Measurements from ENCODE around the gene FBXO44.

Gene FBXO44

DNA sequence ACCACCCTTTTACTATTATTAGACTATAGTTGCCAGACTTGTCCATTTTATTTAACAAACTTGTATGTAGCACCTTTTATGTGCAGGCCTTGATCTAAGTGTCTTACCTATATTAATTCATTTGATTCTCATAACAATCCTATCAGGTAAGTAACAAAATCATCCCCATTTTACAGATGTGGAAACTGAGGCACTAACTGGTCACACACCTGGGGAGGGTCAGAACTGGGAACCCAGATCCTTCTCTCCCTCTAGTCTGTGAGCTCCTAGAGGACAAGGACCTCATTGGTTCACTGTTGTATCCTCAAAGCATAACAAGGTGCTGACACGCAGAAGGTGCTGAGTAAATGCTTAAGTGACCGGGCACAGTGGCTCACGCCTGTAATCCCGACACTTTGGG lies 15.3 kb upstream of the FBXO44 start:
- no peak for DNase-seq (ENCODE audit: low read depth, low spot score)

DNA sequence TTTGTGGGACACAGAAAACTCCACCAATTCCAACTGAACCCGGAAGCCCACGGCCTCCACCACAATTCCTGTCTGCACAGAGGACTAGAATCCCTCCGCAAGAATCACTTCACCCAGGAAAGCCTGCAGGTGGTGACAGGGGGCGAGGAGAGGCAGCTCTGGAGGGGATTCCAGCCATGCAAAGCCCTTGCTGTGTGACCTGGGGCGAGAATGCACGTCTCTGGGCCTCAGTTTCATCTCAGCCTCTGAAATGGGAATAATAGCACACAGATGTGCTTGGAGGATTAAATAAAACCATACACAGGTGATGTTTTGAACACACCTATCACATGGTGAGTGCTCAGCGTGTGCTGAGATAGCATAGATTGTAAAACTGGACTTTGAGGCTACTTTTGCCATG lies 14.6 kb upstream of the FBXO44 start:
- DNase-seq (ENCODE audit: low read depth, low spot score), result no peak

DNA sequence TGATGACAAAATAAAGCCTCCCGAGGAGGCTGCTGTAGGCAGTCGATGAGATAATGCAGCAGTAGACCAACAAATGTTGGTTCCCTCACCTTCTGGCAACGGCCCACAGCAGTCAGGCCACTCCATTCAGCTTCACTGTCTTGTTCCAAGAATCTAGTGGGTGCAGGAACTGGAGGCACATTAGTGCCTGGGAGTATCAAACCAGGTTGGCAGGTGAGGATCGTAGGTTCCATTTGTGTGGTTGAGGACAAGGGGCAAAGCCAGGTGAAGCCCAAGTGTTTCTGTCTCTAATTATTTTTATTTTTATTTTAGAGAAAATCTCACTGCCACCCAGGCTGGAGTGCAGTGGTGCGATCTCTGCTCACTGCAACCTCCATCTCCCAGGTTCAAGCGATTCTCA lies 13.7 kb upstream of the FBXO44 start:
- DNase-seq (ENCODE audit: low read depth, low spot score), result no peak

DNA sequence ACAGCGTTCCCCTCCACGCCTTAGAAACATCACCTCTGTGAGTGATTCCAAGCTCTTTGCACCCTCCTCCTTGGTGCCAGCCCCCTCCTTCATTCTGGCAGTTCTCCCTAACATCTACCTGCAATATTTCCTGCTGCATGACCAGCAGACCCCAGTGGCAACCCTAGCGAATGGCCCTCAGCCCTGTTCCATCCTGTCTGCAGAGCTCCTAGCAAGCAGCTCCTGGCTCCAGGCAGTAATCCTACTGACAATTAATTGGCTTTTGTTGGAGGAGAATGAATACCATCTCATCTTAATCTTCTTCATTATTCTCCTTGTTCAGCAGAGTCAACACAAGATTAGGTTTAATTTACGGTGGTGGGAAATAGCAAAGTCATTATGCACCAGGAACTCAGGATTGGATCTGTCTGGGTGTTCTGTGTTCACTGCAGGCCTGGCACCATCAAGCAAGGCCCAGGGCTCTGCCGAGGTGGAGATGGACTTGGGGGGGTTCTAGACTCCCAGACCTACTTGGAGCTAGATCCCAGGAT lies 12.8 kb upstream of the FBXO44 start:
- DNase-seq (ENCODE audit: low read depth, low spot score), result no peak

DNA sequence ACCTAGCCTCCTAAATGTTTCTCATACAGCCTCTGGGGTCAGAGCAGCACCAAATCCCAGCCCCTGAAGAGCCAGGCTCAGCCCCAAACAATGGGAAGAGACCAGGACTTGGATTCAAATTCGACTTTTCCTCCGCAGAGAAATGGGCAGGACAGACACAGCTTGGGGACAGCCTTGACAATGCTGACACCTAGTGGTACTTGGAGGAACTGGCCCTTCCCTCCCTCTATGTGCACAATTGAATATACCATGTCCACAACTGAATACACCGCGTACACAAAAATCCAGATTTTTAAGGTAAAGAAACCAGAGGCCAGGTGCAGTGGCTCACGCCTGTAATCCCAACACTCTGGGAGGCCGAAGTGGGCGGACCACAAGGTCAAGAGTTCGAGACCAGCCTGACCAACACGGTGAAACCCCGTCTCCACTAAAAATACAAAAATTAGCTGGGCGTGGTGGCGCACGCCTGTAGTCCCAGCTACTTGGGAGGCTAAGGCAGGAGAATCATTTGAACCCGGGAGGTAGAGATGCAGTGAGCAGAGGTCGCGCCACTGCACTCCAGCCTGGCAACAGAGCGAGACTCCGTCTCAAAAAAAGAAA lies 12.2 kb upstream of the FBXO44 start:
- DNase-seq (ENCODE audit: low read depth, low spot score), result peak; percentile 34

DNA sequence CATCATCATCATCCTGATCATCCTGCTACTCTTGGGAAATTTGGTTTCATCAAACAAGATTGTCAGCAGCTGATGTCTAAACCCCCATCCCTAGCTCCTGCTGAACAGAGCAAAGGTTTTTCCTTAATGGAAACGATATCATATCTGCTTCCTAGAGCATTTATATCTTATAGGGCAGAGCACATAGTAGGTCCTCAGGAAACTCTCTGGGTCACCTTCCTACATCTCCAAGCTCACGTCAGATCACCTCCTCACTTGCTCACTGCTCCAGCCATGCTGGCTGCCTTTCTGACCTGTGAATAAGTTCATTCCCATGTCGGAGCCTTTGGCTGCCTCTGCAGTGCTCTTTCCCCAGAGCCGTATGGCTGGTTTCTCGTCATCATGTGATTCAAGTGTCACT lies 10.9 kb upstream of the FBXO44 start:
- no peak for DNase-seq (ENCODE audit: low read depth, low spot score)

DNA sequence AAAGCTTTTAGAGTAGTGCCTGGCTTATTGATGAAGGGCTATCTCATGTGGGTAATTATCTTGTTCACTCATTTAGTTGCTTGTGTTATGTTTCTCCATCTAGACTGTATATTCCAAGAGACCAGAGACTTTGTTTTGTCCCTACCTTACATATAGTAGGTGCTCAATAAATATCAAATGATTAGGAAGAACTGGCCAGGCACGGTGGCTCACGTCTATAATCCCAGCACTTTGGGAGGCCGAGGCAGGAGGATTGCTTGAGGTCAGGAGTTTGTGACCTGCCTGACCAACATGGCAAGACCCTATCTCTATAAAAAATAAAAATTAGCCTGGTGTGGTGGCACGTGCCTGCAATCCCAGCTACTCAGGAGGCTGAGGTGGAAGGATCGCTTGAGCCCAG lies 9.4 kb upstream of the FBXO44 start:
- DNase-seq (ENCODE audit: low read depth, low spot score), result no peak

DNA sequence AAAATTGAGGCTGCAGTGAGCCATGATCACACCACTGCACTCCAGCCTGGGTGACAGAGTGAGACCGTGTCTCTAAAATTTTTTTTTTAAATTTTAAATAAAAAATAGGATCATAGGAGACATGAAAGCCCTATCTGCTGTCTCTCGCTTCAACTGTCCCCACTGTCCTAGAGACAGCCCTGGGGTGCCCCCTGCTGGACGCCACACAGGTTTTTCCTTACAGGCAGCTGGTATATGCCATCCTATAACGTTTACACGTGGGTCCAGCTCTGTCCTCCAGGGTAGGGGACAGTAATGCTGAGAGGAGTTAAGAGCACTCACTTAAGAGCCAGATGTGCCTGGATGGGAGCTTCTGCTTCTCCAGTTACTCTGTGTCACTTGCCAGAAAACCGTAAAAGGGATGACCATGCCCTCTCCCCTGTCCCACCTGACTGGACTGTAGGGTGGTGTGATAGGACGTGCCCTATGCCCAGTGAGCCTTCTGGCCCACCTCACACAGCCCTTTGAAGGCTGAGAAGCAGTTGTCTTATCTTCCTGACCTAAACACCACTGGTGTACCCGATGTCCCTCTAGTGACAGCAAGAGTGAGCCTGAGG lies 8.9 kb upstream of the FBXO44 start:
- peak; percentile 55 for DNase-seq (ENCODE audit: low read depth, low spot score)

DNA sequence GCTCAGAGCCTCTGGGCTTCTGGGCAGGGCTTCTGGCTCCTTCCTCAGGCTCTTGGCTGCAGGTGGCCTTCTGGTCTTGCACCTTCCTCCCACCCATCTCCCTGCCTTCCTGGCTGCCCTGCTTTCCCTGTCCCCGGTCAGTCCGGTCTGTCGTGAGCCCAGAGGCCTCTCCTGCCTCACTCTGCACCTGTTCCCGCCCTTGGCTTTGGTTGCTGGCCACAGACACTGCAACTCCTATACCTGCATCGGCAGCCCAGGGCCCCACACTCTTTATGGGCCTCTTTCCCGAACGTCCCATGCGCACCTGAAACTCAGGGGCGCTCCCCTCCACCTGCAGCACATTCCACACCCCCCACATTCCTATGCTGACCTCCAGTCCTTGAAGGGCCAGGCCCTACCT lies 8.4 kb upstream of the FBXO44 start:
- DNase-seq (ENCODE audit: low read depth, low spot score), result no peak

DNA sequence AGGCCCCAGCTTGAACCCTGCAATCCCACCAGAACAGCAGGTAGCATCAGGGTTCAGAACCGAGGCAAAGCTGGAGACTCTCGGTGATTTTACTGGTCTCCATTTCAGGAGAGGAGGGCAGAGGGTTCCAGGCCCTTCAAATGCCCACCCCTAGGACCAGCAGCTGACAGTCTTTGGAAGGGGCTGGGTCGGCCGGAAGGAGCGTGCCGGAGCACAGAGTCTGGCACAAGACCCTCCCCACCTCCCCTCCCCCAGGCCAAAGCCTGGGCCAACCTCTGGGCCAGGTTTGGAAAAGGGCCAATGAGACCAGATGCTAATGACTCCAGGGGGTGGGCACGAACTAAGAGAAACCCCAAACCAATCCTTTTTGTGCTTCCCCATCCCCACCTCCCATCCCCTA lies 7.3 kb upstream of the FBXO44 start:
- no peak for DNase-seq (ENCODE audit: low read depth, low spot score)

DNA sequence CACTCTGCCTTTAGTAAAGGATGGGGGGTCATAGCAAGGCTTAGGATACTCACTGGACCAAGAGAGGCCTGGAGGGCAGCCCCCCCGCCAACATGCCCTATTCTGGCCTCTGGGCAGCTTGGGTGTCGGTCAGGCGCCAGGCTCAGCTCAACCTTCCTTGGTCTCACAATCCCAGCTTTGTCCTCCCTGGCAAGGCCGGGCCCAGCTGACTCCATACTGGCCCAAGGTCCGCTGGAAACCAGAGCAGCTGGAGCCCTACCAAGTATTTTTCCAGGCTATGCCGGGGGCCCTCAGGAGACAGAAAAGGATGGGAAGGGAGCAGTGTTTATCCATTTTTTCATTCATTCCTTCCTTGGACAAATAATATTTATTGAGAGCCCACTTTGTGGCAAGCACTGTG lies 6.6 kb upstream of the FBXO44 start:
- no peak for DNase-seq (ENCODE audit: low read depth, low spot score)

DNA sequence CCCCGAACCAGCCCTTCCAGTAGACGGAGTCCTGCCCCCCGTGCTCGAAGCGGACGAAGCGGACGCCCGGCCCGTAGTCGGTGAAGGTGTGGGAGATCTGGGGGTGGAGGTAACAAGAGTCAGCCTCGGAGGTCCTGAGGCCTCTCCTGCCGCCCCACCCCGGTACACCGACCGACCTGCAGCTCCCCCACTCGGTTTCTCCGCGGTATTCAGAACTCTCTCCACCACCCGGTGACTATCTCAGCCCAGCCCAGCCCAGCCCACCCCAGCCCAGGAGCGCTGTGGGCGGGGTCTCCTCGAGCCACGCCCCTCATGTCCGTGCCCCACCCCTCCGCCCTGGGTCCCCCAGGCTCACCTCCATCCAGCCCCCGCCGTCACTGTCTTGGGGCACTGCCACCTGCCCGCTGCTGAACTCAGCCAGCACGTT lies 5.9 kb upstream of the FBXO44 start:
- DNase-seq (ENCODE audit: low read depth, low spot score), result no peak

DNA sequence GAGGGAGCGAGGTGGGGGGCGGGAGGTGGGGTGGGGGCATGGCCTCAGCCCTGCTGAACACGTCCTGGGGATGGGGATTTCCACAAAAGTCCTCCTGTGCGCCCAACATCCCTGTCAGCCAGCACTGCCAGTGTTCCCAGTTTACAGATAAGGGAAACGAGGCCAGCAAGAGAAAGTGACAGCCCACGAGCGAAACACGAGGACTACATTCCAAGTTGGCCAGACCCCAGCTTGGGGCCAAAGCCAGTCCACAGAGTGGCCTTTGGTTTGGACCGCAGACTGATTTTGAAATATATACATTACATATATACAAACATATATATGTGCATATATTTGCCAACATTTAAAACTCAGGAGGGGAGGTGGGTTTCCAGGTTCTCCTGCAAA lies 5.4 kb upstream of the FBXO44 start:
- no peak for DNase-seq (ENCODE audit: low read depth, low spot score)

DNA sequence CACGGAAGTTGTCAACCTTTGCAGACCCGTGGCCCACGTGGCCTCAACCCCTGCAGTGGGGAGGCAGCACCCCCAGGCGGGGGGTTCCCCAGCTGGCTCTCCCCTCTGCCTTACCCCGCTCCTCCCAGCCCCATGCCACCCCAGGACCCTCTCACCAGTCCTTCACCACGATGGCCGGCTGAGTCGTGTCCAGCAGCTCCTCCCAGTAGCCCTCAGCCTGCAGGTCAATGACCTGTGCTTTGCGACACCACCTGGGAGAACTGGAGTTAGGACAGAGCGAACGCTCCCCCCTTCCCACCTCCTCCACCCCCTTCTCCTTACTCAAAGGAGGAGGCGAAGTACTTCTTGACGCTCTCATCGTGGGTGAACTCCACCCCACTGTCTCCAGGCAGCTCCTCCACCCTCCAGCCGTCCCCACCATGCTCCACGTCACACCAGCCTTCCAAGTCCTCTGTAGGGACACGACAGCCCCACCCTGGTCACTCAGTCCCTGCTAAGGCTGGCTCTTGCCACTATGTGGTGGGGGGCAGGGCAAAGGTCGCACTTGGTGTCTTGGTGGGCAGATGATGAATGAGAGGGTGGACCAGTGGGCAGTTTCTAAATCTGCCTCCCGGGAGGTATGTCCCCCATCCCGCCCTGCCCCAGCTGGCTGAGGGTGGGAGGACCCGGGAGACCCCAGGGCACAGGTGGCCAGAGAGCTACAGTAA lies 4.9 kb upstream of the FBXO44 start:
- DNase-seq (ENCODE audit: low read depth, low spot score), result no peak

DNA sequence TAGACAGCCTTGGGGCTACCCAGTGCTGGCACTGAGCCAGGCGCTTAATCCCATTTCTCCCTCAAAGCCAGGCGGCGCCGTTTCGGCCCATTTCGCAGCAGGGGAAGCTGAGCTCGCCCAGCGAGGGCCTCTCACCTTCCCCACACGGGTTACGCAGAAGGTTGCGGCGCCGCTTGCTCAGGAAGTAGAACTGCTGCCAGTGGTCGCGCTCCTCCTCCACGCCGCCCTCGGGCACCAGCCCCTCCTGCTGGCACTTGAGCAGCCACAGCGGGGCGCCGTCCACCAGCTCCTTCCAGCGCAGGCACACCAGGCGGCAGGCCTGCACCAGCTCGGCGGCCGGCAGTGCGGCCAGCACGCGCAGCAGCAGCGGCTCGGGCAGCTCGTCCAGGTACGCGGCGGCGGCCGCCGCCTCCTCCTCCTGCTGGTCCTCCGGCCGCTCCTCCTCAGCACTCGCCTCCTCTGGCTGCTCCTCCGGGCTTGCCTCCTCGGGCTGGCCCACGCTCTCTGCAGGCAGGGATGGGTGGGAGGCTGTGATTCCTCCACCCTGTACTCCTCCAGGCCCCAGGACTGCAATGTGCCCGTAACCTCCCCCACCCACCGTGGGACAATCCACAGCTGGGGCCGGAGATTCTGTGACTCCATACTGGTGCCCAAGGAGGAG lies 4.2 kb upstream of the FBXO44 start:
- DNase-seq (ENCODE audit: low read depth, low spot score), result peak; percentile 51

DNA sequence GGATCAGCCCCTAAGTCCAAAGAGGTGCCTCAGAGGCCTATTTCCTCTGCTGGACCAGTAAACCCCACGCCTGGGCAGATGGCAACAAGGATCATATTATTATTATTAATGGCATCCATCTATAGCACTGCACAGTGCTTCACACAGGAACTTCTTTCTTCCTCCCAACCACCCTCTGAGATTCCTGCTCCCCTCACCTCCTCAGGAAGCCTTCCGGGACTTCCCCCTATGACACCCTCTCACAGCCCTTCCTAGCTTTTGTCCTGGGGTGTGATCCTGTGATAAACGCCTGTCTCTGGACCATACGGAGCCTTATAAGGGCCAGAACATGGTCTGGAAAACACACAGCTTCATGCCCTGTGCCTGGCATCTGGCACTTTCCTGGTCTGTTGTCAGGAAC lies 3.7 kb upstream of the FBXO44 start:
- DNase-seq (ENCODE audit: low read depth, low spot score), result no peak

DNA sequence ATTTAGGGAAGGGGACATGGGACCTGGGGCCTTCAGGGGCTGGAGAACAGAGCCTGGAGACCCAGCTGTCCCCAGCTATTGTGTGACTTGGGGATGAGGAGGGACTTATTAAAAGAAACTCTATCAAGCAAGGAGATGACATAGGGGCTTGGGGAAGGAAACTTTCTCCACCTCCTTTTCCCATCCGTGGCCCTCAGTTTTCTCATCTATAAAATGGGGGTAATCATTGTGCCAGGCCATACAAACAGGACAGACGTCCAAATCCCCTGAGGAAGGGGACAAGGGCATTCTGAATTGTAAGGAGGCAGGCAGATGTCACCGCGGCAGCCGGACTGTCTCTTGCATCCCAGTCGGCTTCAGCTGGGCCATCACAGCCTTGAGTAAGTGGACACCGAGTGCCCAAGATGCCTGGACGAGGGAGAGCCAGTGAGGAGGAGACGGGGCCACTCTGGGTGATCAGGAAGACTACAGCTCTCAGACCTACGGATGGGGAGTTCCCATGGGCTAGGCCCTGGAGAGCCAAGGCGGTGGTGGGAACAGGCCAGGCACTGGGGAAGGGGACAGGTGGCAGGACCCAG lies 2.4 kb upstream of the FBXO44 start:
- no peak for DNase-seq (ENCODE audit: low read depth, low spot score)

DNA sequence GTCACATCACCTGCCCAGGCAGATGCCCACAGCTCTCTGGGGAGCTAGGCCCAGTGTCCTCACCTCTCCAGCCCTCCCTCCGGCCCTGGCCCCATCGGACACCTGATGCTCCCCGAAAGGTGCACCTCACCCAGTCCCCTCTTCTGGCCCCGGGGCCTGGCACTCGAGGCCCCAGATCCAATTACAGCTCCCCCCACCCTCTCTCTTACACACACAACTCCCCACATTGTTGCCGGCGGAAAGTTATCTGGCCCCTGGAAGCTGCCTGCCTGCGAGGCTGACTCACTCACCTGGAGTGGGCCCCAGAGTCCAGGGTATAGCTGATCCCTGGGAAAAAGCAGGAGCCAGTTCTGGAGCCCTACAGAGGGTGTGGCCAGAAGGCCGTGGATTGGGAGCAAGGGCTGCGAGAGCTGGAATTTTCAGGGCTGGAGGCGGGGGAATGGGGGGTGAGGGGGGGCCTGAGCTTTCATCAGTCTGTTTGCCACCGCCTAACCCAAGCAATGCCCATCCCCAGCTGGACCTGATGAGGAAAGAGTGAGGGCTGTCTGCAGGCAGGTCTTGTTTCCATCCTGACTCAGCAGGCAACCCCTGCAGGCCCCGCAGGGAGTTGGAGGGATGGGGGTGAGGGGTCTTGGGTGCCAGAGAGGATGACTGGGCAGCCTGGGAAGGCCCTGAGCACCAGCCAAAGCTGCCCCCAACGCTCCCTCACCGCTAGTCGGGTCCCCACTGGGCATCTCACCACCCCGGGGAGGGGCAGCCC lies 1.4 kb upstream of the FBXO44 start:
- DNase-seq (ENCODE audit: low read depth, low spot score), result no peak

DNA sequence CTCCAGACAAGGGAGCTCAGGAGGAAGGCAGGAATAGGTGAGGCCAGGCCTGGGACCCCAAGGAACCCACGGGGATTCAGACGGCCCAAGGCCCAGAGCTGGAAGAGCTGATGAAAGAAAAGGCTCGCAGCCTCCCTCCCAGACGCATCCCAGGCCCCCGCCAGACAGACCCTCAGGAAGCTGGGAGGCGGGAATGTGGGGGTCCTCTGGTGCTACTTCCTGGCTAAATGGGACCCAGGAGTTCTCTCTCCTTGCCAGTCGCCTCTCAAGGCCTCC lies 878 bp upstream of the FBXO44 start:
- no peak for DNase-seq (ENCODE audit: low read depth, low spot score)

DNA sequence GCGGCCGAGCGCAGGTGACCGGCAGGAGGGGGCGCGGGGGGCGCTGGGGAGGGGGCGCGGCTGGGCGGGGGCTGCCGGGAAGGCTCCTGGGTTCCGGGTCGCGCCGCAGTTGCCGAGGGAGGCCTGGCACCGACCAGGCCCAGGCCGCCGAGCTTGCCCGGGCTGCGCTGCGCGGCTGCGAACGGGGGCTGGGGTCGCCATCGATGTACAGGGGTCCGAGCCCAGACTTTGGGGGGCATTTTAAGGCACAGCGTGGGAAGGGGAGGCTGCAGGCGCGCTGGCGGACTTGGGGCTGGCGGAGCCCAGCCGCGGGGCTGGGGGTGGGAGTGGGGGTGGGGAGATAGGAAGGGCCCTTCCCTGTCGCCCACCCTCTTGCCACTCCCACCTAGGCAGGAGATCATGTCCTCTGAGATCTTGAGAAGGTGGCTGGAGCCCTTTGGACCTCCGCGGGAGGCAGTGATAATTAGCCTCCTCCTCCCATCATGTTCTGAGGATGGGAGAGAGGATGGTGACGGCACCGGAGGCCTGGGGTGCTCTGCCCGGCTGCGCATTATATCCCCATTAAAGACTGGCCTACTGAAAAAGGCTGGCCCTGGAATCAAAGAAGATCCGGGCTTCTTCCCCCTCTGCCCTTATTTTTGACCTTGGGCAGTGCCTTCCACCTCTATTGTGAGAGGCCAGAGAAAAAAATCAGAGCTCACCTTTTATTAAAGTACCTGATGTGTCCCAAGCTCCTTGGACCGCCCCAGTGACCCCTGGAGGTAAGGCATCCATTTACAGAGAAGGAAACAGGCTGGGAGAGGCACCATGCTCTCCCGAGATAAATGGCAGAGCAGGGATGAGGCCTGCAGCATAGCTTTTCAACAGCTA lies 497 bp downstream of the FBXO44 start:
- DNase-seq (ENCODE audit: low read depth, low spot score), result no peak

DNA sequence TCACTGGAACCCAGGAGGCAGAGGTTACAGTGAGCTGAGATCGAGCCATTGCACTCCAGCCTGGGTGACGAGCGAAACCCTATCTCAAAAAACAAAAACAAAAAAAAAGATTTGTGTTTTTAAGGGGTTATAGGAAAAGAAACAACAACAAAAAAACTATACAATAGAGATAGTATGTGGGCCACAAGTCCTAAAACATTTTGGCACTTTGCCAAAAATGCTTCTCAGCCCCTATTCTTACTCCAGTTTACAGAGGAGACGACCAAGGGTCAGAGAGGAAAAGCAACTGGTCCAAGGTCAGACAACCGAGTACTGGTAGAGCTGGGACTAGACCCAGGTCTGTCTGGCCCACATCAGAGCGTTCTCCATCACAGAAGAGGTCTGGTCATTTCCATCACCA lies 3.0 kb downstream of the FBXO44 start:
- no peak for DNase-seq (ENCODE audit: low read depth, low spot score)

Measured in activated CD4-positive, CD25-positive, alpha-beta regulatory T cell treated with anti-CD3 and anti-CD28 coated beads, Interleukin-2, amount 50 U/mL, for 16 hours (primary cell).